Measurements from ENCODE around the gene ZBTB25.

- TF ChIP-seq EZH2 (IDR thresholded peaks at IDR 0.05; ENCODE audit: borderline replicate concordance, control insufficient read depth, low read depth, low read length), result no peak
- TF ChIP-seq BRCA1 (IDR thresholded peaks at IDR 0.05; ENCODE audit: low read depth, low read length), result no peak
- no peak for TF ChIP-seq CTCF (IDR thresholded peaks at IDR 0.05 in 2 of 3, conservative IDR thresholded peaks at IDR 0.05 in 1 of 3; ENCODE audit: control insufficient read depth in 2 of 3, extremely low read depth in 1 of 3, insufficient read depth in 1 of 3, low read depth in 3 of 3, low read length in 3 of 3)
- TF ChIP-seq BHLHE40 (IDR thresholded peaks at IDR 0.05; ENCODE audit: borderline replicate concordance in 1 of 2, low read depth in 2 of 2, low read length in 1 of 2), result no peak
- TF ChIP-seq ZSCAN29 (IDR thresholded peaks at IDR 0.05), result no peak
- TF ChIP-seq MYC (IDR thresholded peaks at IDR 0.05; ENCODE audit: insufficient read depth, insufficient read length, insufficient replicate concordance, low read length, severe bottlenecking), result no peak
- TF ChIP-seq HDAC2 (IDR thresholded peaks at IDR 0.05), result no peak
- TF ChIP-seq EP300 (IDR thresholded peaks at IDR 0.05; ENCODE audit: borderline replicate concordance in 1 of 2, control insufficient read depth in 1 of 2, low read depth in 2 of 2, low read length in 2 of 2), result no peak
- TF ChIP-seq ZBTB33 (IDR thresholded peaks at IDR 0.05), result no peak
- TF ChIP-seq, protein P1, sequence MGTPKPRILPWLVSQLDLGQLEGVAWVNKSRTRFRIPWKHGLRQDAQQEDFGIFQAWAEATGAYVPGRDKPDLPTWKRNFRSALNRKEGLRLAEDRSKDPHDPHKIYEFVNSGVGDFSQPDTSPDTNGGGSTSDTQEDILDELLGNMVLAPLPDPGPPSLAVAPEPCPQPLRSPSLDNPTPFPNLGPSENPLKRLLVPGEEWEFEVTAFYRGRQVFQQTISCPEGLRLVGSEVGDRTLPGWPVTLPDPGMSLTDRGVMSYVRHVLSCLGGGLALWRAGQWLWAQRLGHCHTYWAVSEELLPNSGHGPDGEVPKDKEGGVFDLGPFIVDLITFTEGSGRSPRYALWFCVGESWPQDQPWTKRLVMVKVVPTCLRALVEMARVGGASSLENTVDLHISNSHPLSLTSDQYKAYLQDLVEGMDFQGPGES (IDR thresholded peaks at IDR 0.05), result no peak
- TF ChIP-seq ZBTB4 (CRISPR knock-in tag; IDR thresholded peaks at IDR 0.05), result no peak
- no peak for TF ChIP-seq POLR2A (IDR thresholded peaks at IDR 0.05; ENCODE audit: low read depth, low read length)
These were observed 87.2 kb downstream of the ZBTB25 start for GRCh38 chr14:64416348-64416932.

Data from GM12878 (cell line).